Nephron (organoid): ENCODE measurements around the gene SH3RF3.

Experiments
- H3K27ac Mint-ChIP-seq, 3 experiments: 2 replicates each; pipeline ENCODE4 v1.8.0; 2020; ENCODE audit warnings: mixed read lengths in 3 of 3, mild to moderate bottlenecking in 2 of 3, moderate library complexity in 1 of 3
- H3K27me3 Mint-ChIP-seq: 2 replicates; pipeline ENCODE4 v1.8.0; 2021; ENCODE audit warnings: low read depth, mild to moderate bottlenecking, moderate library complexity, mixed read lengths
- H3K36me3 Mint-ChIP-seq: 2 replicates; pipeline ENCODE4 v1.8.0; 2020; ENCODE audit warnings: low read depth, mixed read lengths
- H3K4me1 Mint-ChIP-seq: 2 replicates; pipeline ENCODE4 v1.8.0; 2020; ENCODE audit warnings: mixed read lengths
- H3K4me3 Mint-ChIP-seq, 3 experiments: 2 replicates each; pipeline ENCODE4 v1.8.0; 2020; ENCODE audit warnings: mild to moderate bottlenecking in 3 of 3, mixed read lengths in 3 of 3, moderate library complexity in 2 of 3
- H3K9me3 Mint-ChIP-seq: 2 replicates; pipeline ENCODE4 v1.8.0; 2020; ENCODE audit warnings: mixed read lengths
- TF ChIP-seq, protein P1 (sequence below), 3 experiments: fragments of 200-600 bp; sonication (generic); IDR thresholded peaks; one replicate each; pipeline ENCODE4 v1.5.0; 2021; ENCODE audit warnings: antibody characterized with exemption in 3 of 3; ENCODE audit not compliant: unreplicated experiment in 3 of 3

SH3RF3 gene

GRCh38 chr2:109265953-109266352, 136.9 kb downstream of the SH3RF3 start:
- Mint-ChIP-seq H3K4me1 (peaks cover 47% of the 10 kb centered on the region), H3K27ac (peak overlapping the region in 2 of 3 experiments; percentile 23 to 40), H3K36me3 (no peaks in the 10 kb centered on the region), H3K27me3 (peaks cover 33% of the 10 kb centered on the region), H3K9me3 (no peaks in the 10 kb centered on the region), H3K4me3 (no peak overlapping the region)
- TF ChIP-seq, protein P1, sequence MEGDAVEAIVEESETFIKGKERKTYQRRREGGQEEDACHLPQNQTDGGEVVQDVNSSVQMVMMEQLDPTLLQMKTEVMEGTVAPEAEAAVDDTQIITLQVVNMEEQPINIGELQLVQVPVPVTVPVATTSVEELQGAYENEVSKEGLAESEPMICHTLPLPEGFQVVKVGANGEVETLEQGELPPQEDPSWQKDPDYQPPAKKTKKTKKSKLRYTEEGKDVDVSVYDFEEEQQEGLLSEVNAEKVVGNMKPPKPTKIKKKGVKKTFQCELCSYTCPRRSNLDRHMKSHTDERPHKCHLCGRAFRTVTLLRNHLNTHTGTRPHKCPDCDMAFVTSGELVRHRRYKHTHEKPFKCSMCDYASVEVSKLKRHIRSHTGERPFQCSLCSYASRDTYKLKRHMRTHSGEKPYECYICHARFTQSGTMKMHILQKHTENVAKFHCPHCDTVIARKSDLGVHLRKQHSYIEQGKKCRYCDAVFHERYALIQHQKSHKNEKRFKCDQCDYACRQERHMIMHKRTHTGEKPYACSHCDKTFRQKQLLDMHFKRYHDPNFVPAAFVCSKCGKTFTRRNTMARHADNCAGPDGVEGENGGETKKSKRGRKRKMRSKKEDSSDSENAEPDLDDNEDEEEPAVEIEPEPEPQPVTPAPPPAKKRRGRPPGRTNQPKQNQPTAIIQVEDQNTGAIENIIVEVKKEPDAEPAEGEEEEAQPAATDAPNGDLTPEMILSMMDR (IDR thresholded peaks at IDR 0.05; ENCODE audit: unreplicated experiment in 3 of 3) = no peak

DNA sequence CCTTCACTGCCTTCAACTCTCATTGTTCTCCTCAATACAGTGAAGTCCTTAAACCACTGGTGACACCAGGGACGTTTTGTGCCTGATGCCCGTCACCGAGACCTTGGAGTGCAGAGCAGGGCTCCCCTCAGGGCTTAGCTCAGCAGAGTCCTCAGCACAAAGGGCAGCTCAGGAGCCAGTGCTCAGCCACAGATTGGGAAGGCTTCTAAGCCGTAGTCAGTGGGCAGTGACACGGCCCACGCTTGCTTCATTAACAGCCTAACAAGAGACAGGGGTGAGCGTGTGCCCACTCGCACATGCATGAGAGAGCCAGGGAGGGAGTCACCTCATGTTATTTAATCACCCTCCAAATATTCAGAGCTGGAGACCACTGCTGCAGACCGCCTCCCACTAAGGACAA, 137.5 kb downstream of the SH3RF3 start:
- Mint-ChIP-seq H3K27me3 (peaks cover 34% of the 10 kb centered on the region), H3K4me3 (no peak overlapping the region), H3K36me3 (no peaks in the 10 kb centered on the region), H3K4me1 (peaks cover 48% of the 10 kb centered on the region), H3K9me3 (no peaks in the 10 kb centered on the region), H3K27ac (peak overlapping the region; percentile 35 to 63 (median 47))
- TF ChIP-seq, protein P1 (IDR thresholded peaks at IDR 0.05; ENCODE audit: unreplicated experiment in 3 of 3) = no peak

DNA sequence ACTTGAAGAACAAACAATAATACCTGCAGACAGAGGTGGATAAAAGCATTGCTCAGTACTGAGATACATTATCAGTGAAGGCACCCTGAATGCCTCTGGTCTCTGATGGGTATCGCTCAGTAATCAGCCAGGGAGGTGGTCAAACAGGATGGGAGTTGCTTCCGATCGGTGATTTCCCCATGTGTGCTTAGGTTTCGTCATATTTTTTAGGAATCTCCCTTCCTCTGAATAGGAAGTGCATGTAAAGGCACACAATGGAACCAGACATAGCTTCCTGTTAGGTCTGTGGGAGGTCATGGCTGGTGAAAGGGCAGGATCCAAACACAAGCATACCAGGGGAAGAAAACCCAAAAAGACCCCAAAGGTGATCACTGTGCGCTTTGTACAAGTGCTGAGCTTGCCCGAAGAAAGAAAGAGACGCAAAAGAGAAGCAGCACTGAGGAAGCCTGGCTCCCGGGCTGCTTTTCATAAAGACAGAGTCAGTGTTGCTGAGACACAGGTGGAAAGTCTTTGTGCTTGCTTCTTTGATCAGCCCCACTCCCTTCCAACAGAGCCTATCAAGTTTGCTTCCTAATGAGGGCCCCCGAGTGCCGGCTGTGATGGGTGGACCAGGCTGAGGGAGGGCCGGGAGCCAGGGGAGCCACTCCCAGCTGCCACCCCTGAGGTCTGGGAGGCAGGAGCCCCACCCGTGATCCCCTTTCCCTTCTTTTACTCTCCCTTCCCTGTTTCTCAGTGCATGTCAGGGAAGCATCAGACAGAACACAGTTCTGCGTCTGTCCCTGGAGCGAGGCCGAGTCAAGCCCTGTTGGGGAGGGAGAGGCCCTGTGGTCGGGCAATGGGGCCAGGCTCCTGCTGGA, 138.2 kb downstream of the SH3RF3 start:
- H3K4me3 Mint-ChIP-seq = no peak overlapping the region
- H3K27ac Mint-ChIP-seq = peak overlapping the region; percentile 35 to 63 (median 47)
- no peaks in the 10 kb centered on the region for H3K9me3 Mint-ChIP-seq
- no peaks in the 10 kb centered on the region for H3K36me3 Mint-ChIP-seq
- peaks cover 48% of the 10 kb centered on the region for H3K4me1 Mint-ChIP-seq
- H3K27me3 Mint-ChIP-seq = peaks cover 34% of the 10 kb centered on the region
- TF ChIP-seq, protein P1 (IDR thresholded peaks at IDR 0.05; ENCODE audit: unreplicated experiment in 3 of 3) = no peak

- Mint-ChIP-seq H3K27me3 (peaks cover 43% of the 10 kb centered on the region), H3K27ac (no peak overlapping the region), H3K4me3 (no peak overlapping the region), H3K36me3 (no peaks in the 10 kb centered on the region), H3K9me3 (no peaks in the 10 kb centered on the region), H3K4me1 (peaks cover 43% of the 10 kb centered on the region)
- TF ChIP-seq, protein P1 (IDR thresholded peaks at IDR 0.05; ENCODE audit: unreplicated experiment in 3 of 3) = no peak
Measured at GRCh38 chr2:109268916-109269315, 139.9 kb downstream of the SH3RF3 start.

DNA sequence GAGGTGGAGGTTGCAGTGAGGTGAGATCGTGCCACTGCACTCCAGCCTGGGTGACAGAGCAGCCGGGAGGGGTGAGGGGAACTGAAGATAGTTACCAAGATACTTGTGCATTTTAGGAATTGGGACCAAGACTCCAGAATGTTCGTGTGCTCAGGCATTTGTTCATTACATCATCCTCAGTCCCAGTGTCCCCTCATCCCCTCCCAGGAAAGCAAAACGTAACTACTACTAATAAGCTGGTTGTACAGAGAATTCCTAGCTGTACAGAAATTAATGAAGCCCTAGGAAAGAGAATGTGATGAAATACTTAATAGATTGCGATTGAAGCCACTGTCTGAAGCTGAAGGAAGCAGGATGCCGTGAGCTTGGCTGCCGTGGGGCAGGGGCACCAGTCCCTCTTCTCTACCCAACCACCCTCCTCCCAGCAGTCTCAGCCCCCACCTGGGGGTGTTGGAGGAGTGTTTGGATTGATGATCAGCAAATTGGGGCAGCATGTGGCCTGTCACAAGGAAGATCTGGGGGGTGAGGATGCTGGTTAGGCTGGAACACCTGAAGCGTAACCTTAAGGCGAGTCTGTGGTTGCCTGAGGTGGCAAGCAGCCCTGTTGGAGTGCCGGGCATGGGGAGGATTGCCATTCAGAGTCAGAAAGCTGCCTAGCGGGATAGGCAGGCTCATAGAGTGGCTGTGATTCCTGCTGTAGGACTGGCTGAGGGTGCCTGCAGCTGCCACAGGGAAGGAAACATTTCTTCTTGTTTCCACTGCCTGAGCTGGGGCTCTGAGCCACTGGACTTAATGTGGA, 140.9 kb downstream of the SH3RF3 start:
- Mint-ChIP-seq H3K9me3 (no peaks in the 10 kb centered on the region), H3K4me1 (peaks cover 39% of the 10 kb centered on the region), H3K36me3 (no peaks in the 10 kb centered on the region), H3K4me3 (no peak overlapping the region), H3K27me3 (peaks cover 41% of the 10 kb centered on the region), H3K27ac (peak overlapping the region in 1 of 3 experiments; percentile 51)
- TF ChIP-seq, protein P1 (IDR thresholded peaks at IDR 0.05; ENCODE audit: unreplicated experiment in 3 of 3) = no peak
